ENCODE data around the gene ZNF112.

ZNF112 gene

GRCh38 chr19:44332145-44332544 is 24.3 kb downstream of the ZNF112 start:
- H3K4me3 ChIP-seq (ENCODE audit: low read depth in 1 of 2, low read length in 1 of 2), result no peak overlapping the region
- no peak overlapping the region for H3K27ac ChIP-seq
- TF ChIP-seq CTCF (IDR thresholded peaks at IDR 0.05), result no peak
- peaks cover 10% of the 10 kb centered on the region for H3K9me3 ChIP-seq
- no peaks in the 10 kb centered on the region for H3K27me3 ChIP-seq
- no peaks in the 10 kb centered on the region for H3K36me3 ChIP-seq
- no peaks in the 10 kb centered on the region for H3K4me1 ChIP-seq (ENCODE audit: control insufficient read depth in 1 of 2, insufficient read depth in 1 of 2, low read depth in 1 of 2, low read length in 1 of 2)

GRCh38 chr19:44315883-44316282 is 40.6 kb downstream of the ZNF112 start:
- H3K27ac ChIP-seq, result no peak overlapping the region
- no peaks in the 10 kb centered on the region for H3K4me1 ChIP-seq (ENCODE audit: control insufficient read depth in 1 of 2, insufficient read depth in 1 of 2, low read depth in 1 of 2, low read length in 1 of 2)
- no peaks in the 10 kb centered on the region for H3K27me3 ChIP-seq
- no peak for TF ChIP-seq CTCF (IDR thresholded peaks at IDR 0.05)
- H3K4me3 ChIP-seq (ENCODE audit: low read depth in 1 of 2, low read length in 1 of 2), result no peak overlapping the region
- H3K9me3 ChIP-seq, result no peaks in the 10 kb centered on the region
- no peaks in the 10 kb centered on the region for H3K36me3 ChIP-seq

GRCh38 chr19:44313231-44313630 is 43.2 kb downstream of the ZNF112 start:
- H3K36me3 ChIP-seq, result no peaks in the 10 kb centered on the region
- no peaks in the 10 kb centered on the region for H3K4me1 ChIP-seq (ENCODE audit: control insufficient read depth in 1 of 2, insufficient read depth in 1 of 2, low read depth in 1 of 2, low read length in 1 of 2)
- H3K4me3 ChIP-seq (ENCODE audit: low read depth in 1 of 2, low read length in 1 of 2), result no peak overlapping the region
- no peaks in the 10 kb centered on the region for H3K27me3 ChIP-seq
- no peak for TF ChIP-seq CTCF (IDR thresholded peaks at IDR 0.05)
- H3K27ac ChIP-seq, result no peak overlapping the region
- H3K9me3 ChIP-seq, result no peaks in the 10 kb centered on the region

GRCh38 chr19:44308011-44308410 is 48.5 kb downstream of the ZNF112 start:
- Histone ChIP-seq H3K9me3 (peaks cover 18% of the 10 kb centered on the region), H3K4me1 (ENCODE audit: control insufficient read depth in 1 of 2, insufficient read depth in 1 of 2, low read depth in 1 of 2, low read length in 1 of 2) (peaks cover 4 to 11% of the 10 kb centered on the region in 2 experiments), H3K36me3 (no peaks in the 10 kb centered on the region), H3K27me3 (no peaks in the 10 kb centered on the region), H3K4me3 (ENCODE audit: low read depth in 1 of 2, low read length in 1 of 2) (no peak overlapping the region), H3K27ac (no peak overlapping the region)
- TF ChIP-seq CTCF (IDR thresholded peaks at IDR 0.05), result no peak

- Histone ChIP-seq H3K36me3 (peaks cover 5% of the 10 kb centered on the region), H3K27me3 (no peaks in the 10 kb centered on the region), H3K9me3 (peaks cover 18% of the 10 kb centered on the region), H3K4me1 (ENCODE audit: control insufficient read depth in 1 of 2, insufficient read depth in 1 of 2, low read depth in 1 of 2, low read length in 1 of 2) (peaks cover 4 to 11% of the 10 kb centered on the region in 2 experiments), H3K4me3 (ENCODE audit: low read depth in 1 of 2, low read length in 1 of 2) (no peak overlapping the region), H3K27ac (no peak overlapping the region)
- TF ChIP-seq CTCF (IDR thresholded peaks at IDR 0.05), result no peak
These were observed 50.2 kb downstream of the ZNF112 start for GRCh38 chr19:44306283-44306682.

- no peaks in the 10 kb centered on the region for H3K27me3 ChIP-seq
- no peak for TF ChIP-seq CTCF (IDR thresholded peaks at IDR 0.05)
- H3K27ac ChIP-seq, result no peak overlapping the region
- peaks cover 4 to 11% of the 10 kb centered on the region in 2 experiments for H3K4me1 ChIP-seq (ENCODE audit: control insufficient read depth in 1 of 2, insufficient read depth in 1 of 2, low read depth in 1 of 2, low read length in 1 of 2)
- H3K9me3 ChIP-seq, result peaks cover 18% of the 10 kb centered on the region
- peaks cover 5% of the 10 kb centered on the region for H3K36me3 ChIP-seq
- H3K4me3 ChIP-seq (ENCODE audit: low read depth in 1 of 2, low read length in 1 of 2), result peak overlapping the region; percentile 62 to 80
These were observed 51.0 kb downstream of the ZNF112 start for GRCh38 chr19:44305457-44305856.
